GM18858 (cell line): ENCODE data around the gene FAM72B.
"Not testable (repeated sequence)": the region's sequence is repeated elsewhere in the genome, so short reads cannot be mapped to it uniquely, and the experiment has no call there.

Experiments used
- ATAC-seq: cut with Tn5 transposase; IDR thresholded peaks from one replicate; pipeline ENCODE4 v1.9.1; 2021; ENCODE audit not compliant: unreplicated experiment

FAM72B gene

DNA sequence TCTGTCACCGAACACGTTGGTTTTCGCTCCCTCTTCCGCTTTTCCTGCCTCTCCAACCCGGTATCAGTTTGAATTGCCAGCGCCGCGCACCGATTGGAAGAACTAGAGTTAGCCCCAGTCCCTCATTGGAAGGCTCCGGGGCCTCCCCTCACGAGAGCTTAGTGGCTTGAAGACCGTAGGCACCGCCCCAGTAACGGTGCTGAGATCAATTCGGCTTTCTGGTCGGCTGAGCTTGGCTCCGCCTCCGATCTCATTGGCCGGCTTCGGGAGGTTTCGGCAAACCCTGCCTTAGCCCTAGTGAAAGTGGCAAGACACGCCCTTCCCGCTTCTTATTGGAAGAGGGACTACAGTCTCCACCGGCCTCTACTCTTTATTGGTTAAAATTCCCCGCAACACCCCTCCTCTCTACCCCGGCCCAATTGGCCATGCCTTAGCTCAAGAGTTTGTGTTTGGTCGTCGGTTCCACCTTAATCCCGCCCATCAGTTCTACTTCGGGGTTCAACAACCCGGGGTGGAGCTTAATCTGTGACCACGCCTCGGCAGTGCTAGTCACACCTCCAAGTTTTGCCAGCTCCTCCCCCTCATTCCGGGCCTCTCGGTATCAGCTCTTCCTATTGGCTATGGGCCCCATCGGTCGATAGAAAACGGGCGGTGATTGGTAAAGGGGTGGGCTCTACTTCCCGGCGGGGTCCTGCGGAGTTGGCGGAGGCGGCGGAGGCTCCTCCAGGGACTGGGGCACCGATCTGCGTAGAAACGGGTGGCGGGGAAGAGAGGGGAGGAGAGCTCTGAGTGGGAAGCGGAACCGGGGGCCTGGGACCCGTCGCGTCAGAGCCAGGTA, at the start of gene FAM72B, which contains the start of gene SRGAP2C:
FAM72B (minus strand) TSS at position 51 of the 838 bp plus-strand sequence. CDS start 851 bp downstream, outside the sequence.
SRGAP2C (plus strand) TSS at position 686 of the 838 bp plus-strand sequence. CDS start 2,472 bp downstream, outside the sequence.
- ATAC-seq: peak; percentile 89

DNA sequence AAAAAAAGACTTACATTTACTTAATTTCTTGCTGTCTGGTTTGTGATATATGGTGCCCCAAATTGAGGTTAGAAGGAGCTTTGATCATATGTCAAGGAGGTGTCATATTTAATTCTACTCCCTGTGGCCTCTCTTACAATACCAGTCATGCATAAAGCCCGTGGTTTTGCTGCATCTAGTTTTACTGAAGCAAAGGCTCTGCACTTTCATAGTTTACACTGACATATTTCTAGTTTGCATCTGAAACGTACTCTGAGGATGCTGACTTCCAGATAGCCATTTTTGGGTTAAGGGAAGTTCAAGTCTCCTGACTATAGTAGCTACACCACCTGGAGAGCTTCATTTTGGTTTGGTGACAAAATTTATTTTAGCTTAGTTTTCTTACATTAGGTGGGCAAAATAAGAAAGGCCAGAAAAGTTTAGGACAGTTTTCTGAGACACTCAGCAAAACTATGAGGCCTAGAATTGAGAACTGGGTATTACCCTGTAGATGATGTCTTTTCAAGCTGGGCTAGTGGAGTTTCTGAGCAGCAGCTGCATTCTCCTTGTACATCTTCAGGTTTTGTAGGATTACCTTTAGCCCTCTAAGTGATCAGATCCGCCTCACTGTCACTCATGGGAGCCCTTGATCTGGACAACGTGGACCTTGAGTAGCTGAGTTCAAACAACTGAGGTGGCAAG, 48.4 kb upstream of the FAM72B start:
- peak; percentile 78 for ATAC-seq

- not testable (repeated sequence) for ATAC-seq
These were observed 46.5 kb upstream of the FAM72B start for GRCh38 chr1:121230636-121231035.

- not testable (repeated sequence) for ATAC-seq
These were observed 43.6 kb upstream of the FAM72B start for GRCh38 chr1:121227544-121228330.

- ATAC-seq: not testable (repeated sequence)
These were observed 42.8 kb upstream of the FAM72B start for GRCh38 chr1:121226925-121227324.

DNA sequence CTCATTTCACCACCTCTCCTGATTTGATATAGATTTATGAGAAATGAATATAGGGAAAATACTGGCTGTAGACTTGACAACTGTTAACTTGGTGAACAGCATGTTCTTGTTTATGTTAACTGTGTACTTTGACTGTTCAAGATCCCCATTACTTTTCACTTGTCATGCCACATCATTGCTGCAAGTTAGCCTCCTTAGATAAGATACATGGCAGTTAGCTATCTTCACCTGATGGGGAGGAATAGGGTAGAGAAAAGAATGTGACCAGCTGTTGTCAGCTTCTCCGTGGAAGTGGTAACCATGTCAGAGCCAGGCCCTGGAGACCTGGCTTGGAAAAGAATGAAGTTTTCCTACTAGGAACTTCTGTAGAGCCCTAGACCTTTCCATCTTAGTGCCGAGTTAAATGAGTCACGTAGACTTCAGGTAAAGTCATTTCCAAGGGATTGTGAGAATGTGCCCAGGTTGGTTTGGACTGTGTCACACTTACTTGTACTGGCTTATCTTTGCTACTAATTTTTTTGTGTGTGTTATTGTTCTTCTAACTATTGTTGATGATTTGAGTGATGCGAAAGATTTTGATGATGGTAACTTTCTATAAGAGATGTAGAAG, 42.3 kb upstream of the FAM72B start:
- not testable (repeated sequence) for ATAC-seq

- peak; percentile 95 for ATAC-seq
These were observed 40.6 kb upstream of the FAM72B start for GRCh38 chr1:121224714-121225113.

GRCh38 chr1:121221770-121222169, 37.6 kb upstream of the FAM72B start:
- peak; percentile 49 for ATAC-seq

DNA sequence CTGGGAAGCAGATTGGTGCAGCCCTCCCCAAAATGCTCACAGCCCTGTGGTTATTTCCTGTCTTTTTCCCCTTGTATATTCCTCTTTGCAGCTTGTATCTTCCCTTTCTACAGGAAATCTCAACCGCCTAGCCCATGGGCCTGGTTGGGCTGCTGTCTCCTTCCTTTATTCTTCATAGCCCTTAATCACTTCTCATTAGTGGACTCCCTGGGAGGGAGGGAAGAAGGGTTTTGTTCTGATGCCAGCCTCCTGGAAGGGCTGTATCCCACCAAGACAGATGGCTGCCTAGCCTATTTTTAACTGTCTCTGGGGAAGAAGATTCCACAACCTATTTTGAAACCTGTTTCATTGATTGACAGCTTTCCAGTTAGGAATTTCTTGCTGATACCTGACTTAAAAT, 32.5 kb upstream of the FAM72B start:
- not testable (repeated sequence) for ATAC-seq

GRCh38 chr1:121215699-121216417, 31.7 kb upstream of the FAM72B start:
- not testable (repeated sequence) for ATAC-seq

DNA sequence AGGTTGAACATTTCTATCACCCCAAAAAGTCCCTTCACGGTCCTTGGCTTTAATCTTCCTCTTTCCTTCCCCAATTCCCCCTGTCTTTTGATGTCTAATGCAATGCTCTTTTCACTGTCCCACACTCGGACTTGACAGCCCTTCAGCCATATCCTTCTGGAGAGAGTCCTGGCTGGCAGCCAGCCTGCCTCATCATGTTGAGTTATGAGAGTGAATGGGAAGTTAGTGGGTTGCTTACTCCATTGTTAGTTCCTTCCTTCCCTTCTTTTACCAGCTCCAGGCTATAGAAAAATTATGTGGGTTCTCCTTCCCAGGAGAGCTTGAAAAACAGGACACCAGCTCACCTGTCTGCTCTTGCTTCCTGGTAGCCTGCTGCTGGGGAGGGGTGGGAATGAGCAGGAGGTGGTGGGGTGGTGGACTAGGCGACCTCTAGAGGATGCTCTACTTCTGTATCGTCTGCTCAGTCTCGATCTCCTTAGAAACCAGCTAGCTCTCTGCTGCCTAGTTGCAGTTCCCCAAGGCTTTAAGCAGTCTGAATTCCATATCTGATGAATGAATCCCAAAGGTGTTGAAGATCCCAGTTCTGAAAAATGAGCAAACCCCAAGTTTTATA, 30.5 kb upstream of the FAM72B start:
- ATAC-seq: not testable (repeated sequence)

DNA sequence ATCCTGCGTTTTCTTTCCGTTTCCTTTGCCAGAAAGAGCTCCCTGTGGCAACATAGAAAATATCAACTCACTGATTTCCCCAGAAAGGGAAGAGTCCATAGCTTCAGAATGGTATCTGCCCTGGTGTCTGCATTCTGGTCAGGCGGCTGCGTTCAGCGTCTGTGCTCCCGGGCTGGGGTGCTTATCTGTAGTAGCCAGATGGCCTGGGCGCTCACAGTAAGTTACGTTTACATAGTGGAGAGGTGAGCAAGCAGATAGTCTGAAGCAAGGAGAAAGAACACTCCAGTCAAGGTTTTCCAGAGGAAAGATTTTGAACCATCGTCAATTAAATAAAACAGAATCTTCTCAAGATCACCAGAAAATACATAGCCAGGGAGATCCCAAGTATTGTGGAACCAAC, 29.4 kb upstream of the FAM72B start:
- ATAC-seq: not testable (repeated sequence)

GRCh38 chr1:121210778-121211177, 26.6 kb upstream of the FAM72B start:
- ATAC-seq: not testable (repeated sequence)

- ATAC-seq: not testable (repeated sequence)
These were observed 24.2 kb upstream of the FAM72B start for GRCh38 chr1:121208375-121208774.

- ATAC-seq: not testable (repeated sequence)
These were observed 23.2 kb upstream of the FAM72B start for GRCh38 chr1:121207328-121207727.

DNA sequence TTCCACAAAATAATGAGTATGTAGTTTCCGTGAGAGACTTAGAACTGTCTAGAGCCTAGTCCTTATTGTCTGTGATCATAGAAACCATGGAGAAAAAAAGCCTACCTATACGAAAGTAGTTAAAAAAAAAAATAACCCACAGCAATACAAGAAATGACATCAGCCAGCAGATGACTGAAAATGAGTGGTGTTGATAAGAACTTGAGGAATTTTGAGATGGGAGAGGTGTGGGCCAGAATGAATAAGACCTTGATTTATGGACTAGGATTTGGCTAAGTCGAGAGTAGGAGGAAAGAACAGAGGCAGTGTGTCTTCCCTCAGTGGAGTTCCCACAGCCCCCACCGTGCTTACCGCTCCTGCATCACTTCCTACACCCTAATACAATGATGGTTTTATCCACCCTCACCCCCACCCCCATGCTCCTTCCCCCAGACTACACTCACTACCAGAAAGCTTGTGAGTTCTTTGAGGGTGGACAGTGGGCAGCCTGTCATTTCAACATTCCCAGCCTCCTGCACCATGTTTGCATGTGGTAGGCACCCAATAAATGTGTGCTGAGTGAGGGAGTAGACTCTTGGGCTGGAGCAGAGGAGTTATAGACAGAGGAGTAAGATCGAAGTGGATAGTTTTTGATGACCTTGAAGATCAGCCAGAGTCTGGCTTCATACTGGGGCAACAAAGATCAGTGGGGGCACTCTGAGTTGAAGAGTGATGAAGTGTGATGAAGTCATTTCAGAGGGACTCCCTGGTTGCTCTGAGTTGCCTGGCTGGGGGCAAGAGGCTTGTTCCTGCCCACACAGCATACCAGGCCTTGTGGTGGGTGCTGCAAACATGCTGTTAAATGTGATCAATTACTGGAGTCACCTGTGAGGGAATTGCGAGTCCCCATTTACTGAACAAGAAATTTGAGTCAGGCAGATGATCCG, 21.9 kb upstream of the FAM72B start:
- not testable (repeated sequence) for ATAC-seq

DNA sequence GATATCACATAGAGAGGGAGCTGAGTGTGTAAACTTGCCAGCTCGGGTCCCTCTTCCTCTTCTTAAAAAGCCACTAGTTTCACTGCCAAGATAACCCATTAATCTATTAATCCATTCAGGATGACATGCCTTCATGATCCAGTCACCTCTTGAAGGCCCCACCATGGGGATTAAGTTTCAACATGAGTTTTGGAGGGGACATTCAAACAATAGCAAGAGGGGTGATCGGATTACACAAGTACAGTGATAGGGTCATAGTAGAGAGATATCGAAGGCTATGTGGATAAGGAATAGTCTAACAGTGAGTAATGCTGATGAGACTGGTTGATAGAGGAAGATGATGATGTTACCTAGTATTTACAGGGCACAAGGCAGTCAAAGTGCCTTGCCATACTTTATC, 18.8 kb upstream of the FAM72B start:
- ATAC-seq: not testable (repeated sequence)
